OCI-LY1 (cell line): ENCODE results near the gene LRP1.

Experiments used
- EZH2 ChIP-seq: fragments of 200-600 bp; sonication (generic), shearing (Covaris generic); IDR thresholded peaks from 2 replicates; pipeline ENCODE4 v1.8.0; 2017; ENCODE audit warnings: borderline replicate concordance, mixed run types, mild to moderate bottlenecking, antibody characterized with exemption, low read length, moderate library complexity, mixed read lengths
- TF ChIP-seq, protein P1 (sequence below): fragments of 200-600 bp; sonication (generic), shearing (Covaris generic); IDR thresholded peaks from 2 replicates; pipeline ENCODE4 v1.5.1; 2017; ENCODE audit warnings: mild to moderate bottlenecking, antibody characterized with exemption, low read length, moderate library complexity, mixed read lengths

DNA sequence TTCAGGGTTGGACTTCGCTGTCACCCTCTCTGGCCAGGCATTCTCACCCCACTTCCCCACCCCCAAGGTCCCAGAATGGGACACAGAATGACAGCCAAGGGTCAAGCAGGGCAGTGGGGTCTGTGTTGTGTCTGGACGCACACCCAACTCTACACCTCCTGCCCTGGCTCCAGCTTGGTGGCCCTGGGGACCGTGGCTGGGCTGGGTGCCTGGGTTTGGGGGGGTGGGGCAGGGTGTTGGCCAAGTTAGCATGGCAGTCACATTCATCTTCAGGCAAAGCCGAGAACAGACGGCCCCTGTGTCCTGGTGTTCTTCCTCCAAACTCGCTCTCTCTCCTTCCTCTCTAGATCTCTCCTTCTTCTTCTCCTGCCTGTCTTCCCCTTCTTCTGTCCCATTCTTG is 5.6 kb downstream of the LRP1 start:
- TF ChIP-seq, protein P1, sequence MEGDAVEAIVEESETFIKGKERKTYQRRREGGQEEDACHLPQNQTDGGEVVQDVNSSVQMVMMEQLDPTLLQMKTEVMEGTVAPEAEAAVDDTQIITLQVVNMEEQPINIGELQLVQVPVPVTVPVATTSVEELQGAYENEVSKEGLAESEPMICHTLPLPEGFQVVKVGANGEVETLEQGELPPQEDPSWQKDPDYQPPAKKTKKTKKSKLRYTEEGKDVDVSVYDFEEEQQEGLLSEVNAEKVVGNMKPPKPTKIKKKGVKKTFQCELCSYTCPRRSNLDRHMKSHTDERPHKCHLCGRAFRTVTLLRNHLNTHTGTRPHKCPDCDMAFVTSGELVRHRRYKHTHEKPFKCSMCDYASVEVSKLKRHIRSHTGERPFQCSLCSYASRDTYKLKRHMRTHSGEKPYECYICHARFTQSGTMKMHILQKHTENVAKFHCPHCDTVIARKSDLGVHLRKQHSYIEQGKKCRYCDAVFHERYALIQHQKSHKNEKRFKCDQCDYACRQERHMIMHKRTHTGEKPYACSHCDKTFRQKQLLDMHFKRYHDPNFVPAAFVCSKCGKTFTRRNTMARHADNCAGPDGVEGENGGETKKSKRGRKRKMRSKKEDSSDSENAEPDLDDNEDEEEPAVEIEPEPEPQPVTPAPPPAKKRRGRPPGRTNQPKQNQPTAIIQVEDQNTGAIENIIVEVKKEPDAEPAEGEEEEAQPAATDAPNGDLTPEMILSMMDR = no peak
- no peak for TF ChIP-seq EZH2
